MM.1S (cell line): ENCODE measurements around the gene ZSCAN5C.

ENCODE experiments used
- CTCF ChIP-seq: fragments of 300-600 bp; sonication (generic); IDR thresholded peaks from 2 replicates; pipeline ENCODE4 v1.5.1; 2016; ENCODE audit warnings: antibody characterized with exemption, low read length, mixed read lengths
- EZH2phosphoT487 ChIP-seq: fragments of 300-600 bp; sonication (generic); IDR thresholded peaks from 2 replicates; pipeline ENCODE4 v1.6.1; 2018; ENCODE audit warnings: antibody characterized with exemption, low read length

GRCh38 chr19:56159622-56160271, 42.3 kb upstream of the ZSCAN5C start:
- TF ChIP-seq CTCF (no peak), EZH2phosphoT487 (no peak)
